Measurements from ENCODE around the gene SETD2. TPM values are rescaled to one million over a fixed set of nuclear protein-coding genes. Genes with fewer than 3 reads are reported as not detected.
A peak's percentile ranks its signal among the peaks of the same experiment; 100 is the strongest.

SETD2 gene
- total RNA-seq, 3 donors from 2014 or later (not counting 1 experiment from before 2014, with no cell fraction given) = 86.5 to 104 (median 95.9) TPM

DNA sequence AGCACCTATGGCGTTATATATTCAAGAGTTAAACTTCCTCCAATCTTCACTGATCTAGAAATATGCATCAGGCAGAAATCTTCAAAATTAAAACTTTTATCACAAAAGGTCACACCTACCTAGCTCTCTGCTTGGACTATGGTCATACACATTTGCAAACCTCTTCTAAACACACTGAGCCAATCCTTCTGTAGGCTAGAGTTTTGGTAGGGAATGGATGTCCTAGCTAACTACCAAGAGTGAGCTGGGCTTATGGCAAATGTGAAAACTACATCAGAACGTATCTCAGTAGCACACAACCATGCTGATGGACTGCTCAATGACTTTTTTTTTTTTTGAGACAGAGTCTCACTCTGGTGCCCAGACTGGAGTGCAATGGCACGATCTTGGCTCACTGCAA lies 29.6 kb downstream of the SETD2 start:
- peak overlapping the region; percentile 25 to 50 for H3K27ac Mint-ChIP-seq
- intact Hi-C loops (cut with micrococcal nuclease) = no loop called here
- no peak overlapping the region for H3K4me3 Mint-ChIP-seq
- WGBS (ENCODE audit: insufficient coverage) = 77% methylated on average over 3 of the region's 3 CpGs
- TF ChIP-seq, protein P1, sequence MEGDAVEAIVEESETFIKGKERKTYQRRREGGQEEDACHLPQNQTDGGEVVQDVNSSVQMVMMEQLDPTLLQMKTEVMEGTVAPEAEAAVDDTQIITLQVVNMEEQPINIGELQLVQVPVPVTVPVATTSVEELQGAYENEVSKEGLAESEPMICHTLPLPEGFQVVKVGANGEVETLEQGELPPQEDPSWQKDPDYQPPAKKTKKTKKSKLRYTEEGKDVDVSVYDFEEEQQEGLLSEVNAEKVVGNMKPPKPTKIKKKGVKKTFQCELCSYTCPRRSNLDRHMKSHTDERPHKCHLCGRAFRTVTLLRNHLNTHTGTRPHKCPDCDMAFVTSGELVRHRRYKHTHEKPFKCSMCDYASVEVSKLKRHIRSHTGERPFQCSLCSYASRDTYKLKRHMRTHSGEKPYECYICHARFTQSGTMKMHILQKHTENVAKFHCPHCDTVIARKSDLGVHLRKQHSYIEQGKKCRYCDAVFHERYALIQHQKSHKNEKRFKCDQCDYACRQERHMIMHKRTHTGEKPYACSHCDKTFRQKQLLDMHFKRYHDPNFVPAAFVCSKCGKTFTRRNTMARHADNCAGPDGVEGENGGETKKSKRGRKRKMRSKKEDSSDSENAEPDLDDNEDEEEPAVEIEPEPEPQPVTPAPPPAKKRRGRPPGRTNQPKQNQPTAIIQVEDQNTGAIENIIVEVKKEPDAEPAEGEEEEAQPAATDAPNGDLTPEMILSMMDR (IDR thresholded peaks at IDR 0.05) = no peak
- no peaks in the 10 kb centered on the region for H3K27me3 Mint-ChIP-seq (ENCODE audit: low read depth in 2 of 2)
- no peak for ATAC-seq
- H3K9me3 Mint-ChIP-seq = no peaks in the 10 kb centered on the region
- H3K4me1 Mint-ChIP-seq = peaks cover 47 to 56% of the 10 kb centered on the region in 2 donors
- Histone ChIP-seq H3K4me1 (ENCODE audit: control insufficient read depth, insufficient read depth, low read length) (peaks cover 12% of the 10 kb centered on the region), H3K27me3 (ENCODE audit: control insufficient read depth, insufficient read depth, low read length) (no peaks in the 10 kb centered on the region), H3K27ac (ENCODE audit: low read length) (no peak overlapping the region), H3K9me3 (ENCODE audit: control insufficient read depth, insufficient read depth, low read length) (no peaks in the 10 kb centered on the region), H3K36me3 (ENCODE audit: control insufficient read depth, insufficient read depth, low read length) (no peaks in the 10 kb centered on the region), H3K4me3 (ENCODE audit: low read length) (no peak overlapping the region)
- H3K36me3 Mint-ChIP-seq = no peaks in the 10 kb centered on the region
- DNase-seq = no peak

DNA sequence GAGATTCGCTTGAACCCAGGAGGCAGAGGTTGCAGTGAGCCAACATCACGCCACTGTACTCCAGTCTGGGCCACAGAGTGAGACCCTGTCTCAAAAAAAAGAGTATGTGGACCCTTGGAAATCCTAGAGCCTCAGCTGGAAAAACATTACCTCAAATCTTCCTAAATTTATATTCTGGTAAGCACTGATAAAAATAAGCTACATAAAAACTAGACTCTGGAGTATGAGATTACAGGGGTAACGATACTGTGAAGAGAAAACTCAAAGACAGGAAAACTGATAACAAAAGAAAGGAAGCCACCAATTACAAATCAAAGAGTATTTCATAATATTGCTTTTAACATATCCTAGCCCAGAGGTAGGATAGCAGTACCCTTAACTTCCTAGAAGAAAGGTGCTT lies 30.3 kb downstream of the SETD2 start:
- Mint-ChIP-seq H3K27ac (peak overlapping the region; percentile 25 to 50), H3K4me1 (peaks cover 48 to 54% of the 10 kb centered on the region in 2 donors), H3K9me3 (no peaks in the 10 kb centered on the region), H3K27me3 (ENCODE audit: low read depth in 2 of 2) (no peaks in the 10 kb centered on the region), H3K36me3 (no peaks in the 10 kb centered on the region), H3K4me3 (no peak overlapping the region)
- Histone ChIP-seq H3K27me3 (ENCODE audit: control insufficient read depth, insufficient read depth, low read length) (no peaks in the 10 kb centered on the region), H3K4me1 (ENCODE audit: control insufficient read depth, insufficient read depth, low read length) (peaks cover 12% of the 10 kb centered on the region), H3K9me3 (ENCODE audit: control insufficient read depth, insufficient read depth, low read length) (no peaks in the 10 kb centered on the region), H3K4me3 (ENCODE audit: low read length) (no peak overlapping the region), H3K36me3 (ENCODE audit: control insufficient read depth, insufficient read depth, low read length) (no peaks in the 10 kb centered on the region), H3K27ac (ENCODE audit: low read length) (no peak overlapping the region)
- ATAC-seq = no peak
- intact Hi-C loops (cut with micrococcal nuclease) = no loop called here
- no peak for DNase-seq
- WGBS (ENCODE audit: insufficient coverage) = 98% methylated on average over 2 of the region's 3 CpGs
- TF ChIP-seq, protein P1 (IDR thresholded peaks at IDR 0.05) = no peak

DNA sequence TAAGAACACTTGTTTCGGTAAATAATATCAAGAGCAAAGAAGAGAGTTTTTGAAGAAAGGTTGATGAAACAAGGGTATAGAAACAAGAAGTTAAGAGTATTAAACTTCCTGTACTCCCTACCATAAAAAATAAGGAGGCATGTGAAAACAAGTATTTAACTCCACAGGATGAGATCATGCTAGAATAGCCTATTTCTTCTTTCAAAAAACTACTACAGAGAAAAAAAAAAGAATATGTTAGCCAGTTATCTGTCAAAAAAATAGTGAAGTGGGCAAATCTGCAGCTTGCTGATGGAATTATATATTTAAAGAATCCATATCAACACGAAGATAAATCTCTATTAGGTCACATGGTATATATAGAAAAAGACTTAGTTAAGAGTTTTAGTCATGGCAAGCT lies 33.4 kb downstream of the SETD2 start:
- TF ChIP-seq, protein P1 (IDR thresholded peaks at IDR 0.05) = no peak

DNA sequence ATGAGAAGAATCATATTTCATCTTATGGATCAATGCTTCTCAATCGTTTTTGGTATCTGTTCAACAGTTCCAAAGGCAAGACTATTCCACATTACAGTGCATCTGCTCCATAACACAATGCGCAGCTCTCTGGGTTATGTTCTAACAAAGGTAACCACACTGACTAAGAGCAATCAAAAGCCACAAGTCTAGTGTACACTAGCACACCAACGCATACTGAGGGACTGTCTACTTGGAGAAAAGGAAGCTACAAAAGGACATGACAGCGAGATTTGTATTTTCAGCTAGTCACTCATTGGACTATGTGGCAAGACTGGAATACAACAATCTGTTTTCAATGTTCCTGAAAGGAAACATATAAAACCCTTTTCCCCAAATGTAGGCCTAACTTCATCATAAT lies 35.8 kb downstream of the SETD2 start:
- 64% methylated on average over 4 of the region's 4 CpGs for WGBS (ENCODE audit: insufficient coverage)
- Mint-ChIP-seq H3K27me3 (ENCODE audit: low read depth in 2 of 2) (no peaks in the 10 kb centered on the region), H3K4me1 (peaks cover 39 to 66% of the 10 kb centered on the region in 2 donors), H3K27ac (peak overlapping the region; percentile 0 to 47), H3K36me3 (peaks cover 9% of the 10 kb centered on the region), H3K4me3 (no peak overlapping the region), H3K9me3 (no peaks in the 10 kb centered on the region)
- Histone ChIP-seq H3K36me3 (ENCODE audit: control insufficient read depth, insufficient read depth, low read length) (peaks cover 13% of the 10 kb centered on the region), H3K27ac (ENCODE audit: low read length) (no peak overlapping the region), H3K27me3 (ENCODE audit: control insufficient read depth, insufficient read depth, low read length) (no peaks in the 10 kb centered on the region), H3K9me3 (ENCODE audit: control insufficient read depth, insufficient read depth, low read length) (no peaks in the 10 kb centered on the region), H3K4me1 (ENCODE audit: control insufficient read depth, insufficient read depth, low read length) (peaks cover 5% of the 10 kb centered on the region), H3K4me3 (ENCODE audit: low read length) (no peak overlapping the region)
- intact Hi-C loops (cut with micrococcal nuclease) = loop anchor here (5.0 kb wide), 1 partner anchor 34 kb away; the partner anchor contains the start of gene SETD2
- TF ChIP-seq, protein P1 (IDR thresholded peaks at IDR 0.05) = no peak
- ATAC-seq = peak in 1 of 3 donors; percentile 40
- DNase-seq = no peak

More for the DNA sequence above, 33.4 kb downstream of the SETD2 start:
- DNase-seq (no peak), ATAC-seq (no peak)
- H3K27me3 Mint-ChIP-seq (ENCODE audit: low read depth in 2 of 2) = no peaks in the 10 kb centered on the region
- H3K27ac Mint-ChIP-seq = peak overlapping the region; percentile 4 to 64
- Histone ChIP-seq H3K27ac (ENCODE audit: low read length) (no peak overlapping the region), H3K9me3 (ENCODE audit: control insufficient read depth, insufficient read depth, low read length) (no peaks in the 10 kb centered on the region), H3K36me3 (ENCODE audit: control insufficient read depth, insufficient read depth, low read length) (no peaks in the 10 kb centered on the region), H3K4me3 (ENCODE audit: low read length) (no peak overlapping the region), H3K27me3 (ENCODE audit: control insufficient read depth, insufficient read depth, low read length) (no peaks in the 10 kb centered on the region), H3K4me1 (ENCODE audit: control insufficient read depth, insufficient read depth, low read length) (peaks cover 12% of the 10 kb centered on the region)
- intact Hi-C loops (cut with micrococcal nuclease) = no loop called here
- WGBS (ENCODE audit: insufficient coverage) = no CpG with 5 or more reads among the region's 2 CpGs
- H3K9me3 Mint-ChIP-seq = no peaks in the 10 kb centered on the region
- H3K4me1 Mint-ChIP-seq = peaks cover 52 to 68% of the 10 kb centered on the region in 2 donors
- H3K36me3 Mint-ChIP-seq = no peaks in the 10 kb centered on the region
- no peak overlapping the region for H3K4me3 Mint-ChIP-seq

All from natural killer cell (primary cell).